Erythroblast (primary cell): ENCODE measurements around the gene CCM2.

Experiments used
- DNase-seq, 2 experiments: peaks; one replicate each; lab custom pipeline; 2025; lab: John Stamatoyannopoulos, UW
- GATA1 ChIP-seq: IDR thresholded peaks from 2 replicates; pipeline ENCODE4 v1.6.1; 2011; ENCODE audit warnings: low read depth, mild to moderate bottlenecking, control low read depth, low read length, moderate library complexity
- POLR2A ChIP-seq: IDR thresholded peaks from 2 replicates; pipeline ENCODE4 v1.6.1; 2011; ENCODE audit warnings: mild to moderate bottlenecking, low read length

The CCM2 gene

DNA sequence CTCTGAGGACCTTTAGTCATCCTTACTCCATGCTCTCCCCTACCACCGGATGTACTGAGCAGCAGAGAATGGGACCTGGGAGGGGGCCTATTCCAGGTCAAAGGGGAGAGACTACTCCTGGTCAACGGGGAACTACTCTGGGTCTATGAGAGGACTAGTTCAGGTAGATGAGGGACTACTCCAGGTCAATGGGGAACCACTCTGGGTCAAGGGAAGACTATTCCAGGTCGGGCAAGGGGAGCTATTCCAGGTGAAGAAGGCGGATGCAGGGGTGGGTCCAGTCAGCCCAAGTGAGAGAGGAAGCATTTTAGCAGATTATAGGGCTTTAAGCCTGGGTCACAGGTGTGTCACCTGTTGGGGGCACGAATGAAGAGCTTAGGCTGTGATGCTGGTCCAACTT, 35.4 kb downstream of the CCM2 start:
- no peak for DNase-seq
- TF ChIP-seq GATA1 (no peak), POLR2A (no peak)

DNA sequence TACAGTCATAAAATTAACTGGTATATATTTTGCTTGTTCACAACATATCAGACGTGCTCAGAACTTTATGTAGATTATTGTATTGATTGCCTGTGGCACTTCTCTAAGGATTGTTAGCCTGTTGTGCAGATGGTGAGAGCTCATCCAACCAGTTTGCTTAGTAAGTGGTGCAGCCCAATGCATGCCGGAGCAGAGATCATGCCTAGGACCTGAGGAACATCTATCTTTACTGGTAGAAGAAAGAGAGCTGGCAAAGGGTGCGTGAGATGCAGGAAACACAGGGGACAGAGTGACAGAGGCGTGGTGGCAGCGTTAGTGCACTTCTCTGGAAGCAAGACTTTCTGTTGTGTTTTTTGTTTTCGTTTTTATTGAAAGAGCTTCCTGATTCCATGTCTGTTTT, 35.9 kb downstream of the CCM2 start:
- no peak for DNase-seq

DNA sequence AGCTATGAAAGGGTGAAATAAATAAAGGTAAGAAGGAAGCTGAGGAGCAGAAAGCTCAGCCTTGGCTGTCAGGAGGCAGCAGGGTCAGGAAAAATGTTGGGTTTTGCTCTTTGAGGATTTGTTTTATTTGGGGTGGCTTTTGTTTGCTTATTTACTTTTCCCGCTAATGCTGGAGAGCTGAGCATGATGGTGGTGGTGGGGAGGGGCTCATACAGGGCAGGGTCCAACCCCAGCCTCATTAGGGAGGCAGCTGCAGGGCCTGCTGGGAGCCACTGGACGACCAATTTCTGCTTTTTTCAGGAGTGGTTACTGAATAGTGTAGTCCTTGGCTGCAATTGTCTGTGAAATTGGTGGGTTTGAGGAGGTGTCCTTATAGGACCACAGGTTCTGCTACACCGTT, 36.3 kb downstream of the CCM2 start:
- TF ChIP-seq POLR2A = no peak
- no peak for DNase-seq

More for the DNA sequence above, 35.9 kb downstream of the CCM2 start:
- TF ChIP-seq GATA1 (no peak), POLR2A (no peak)

DNA sequence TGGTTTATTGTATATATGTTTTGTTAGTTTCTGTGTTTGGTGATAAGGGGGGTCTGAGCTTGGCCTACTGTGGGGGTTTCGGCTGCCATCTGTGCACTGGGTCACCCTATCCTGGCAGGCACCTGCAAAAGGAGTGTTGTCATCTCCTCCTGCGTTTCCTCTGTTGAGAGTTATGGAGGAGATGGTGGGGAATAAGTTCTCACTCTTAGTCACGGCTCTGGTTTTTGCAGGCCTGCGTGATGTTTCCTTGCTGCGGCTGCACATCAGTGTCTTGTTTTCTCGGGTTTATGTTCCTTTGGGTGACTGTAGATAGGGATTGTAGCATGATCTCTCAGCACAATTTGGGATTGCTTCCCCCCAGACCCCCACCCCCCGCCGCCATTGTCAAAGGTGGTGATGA, 36.8 kb downstream of the CCM2 start:
- no peak for TF ChIP-seq POLR2A
- TF ChIP-seq GATA1 = no peak
- no peak for DNase-seq

DNA sequence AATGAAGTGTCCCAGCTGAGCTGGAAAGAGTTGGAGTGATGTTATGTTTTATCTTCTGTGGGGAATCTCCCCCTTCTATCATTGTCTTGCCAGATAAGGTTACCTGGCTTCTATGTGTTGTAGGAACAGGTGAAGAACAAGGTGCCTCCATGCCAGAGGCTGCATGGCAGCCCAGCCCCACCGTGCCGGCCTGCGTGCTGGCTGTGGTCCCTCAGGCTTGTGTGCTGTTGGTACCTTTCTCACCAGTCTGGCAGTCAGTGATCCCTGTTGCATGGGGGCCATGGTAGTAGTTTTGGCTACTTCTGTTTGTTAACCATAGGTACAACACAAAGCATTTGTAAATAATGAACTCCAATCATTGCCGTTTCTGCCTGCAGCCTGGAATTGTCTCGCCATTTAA, 37.9 kb downstream of the CCM2 start:
- DNase-seq = no peak
- no peak for TF ChIP-seq GATA1
- no peak for TF ChIP-seq POLR2A

DNA sequence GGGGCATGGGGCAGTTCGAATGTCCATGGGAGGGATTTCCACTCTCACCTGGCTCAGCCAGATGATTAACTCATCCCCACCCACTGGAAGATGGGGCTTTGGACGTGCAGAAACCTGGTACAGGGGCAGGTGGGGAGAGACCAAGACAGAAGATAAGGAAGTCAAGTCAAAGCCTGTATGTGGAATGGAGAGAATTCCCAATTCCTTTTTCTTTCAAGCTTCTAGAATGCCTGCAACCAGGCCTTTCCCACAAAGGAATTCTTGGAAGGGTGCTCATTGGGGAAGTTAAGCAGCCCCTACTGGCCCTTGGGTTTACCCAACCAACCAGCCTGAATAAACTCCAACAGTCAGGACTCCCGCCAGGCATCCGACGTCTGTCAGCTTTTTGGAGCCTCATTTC, 39.1 kb downstream of the CCM2 start:
- TF ChIP-seq GATA1 = no peak
- no peak for TF ChIP-seq POLR2A
- no peak for DNase-seq

DNA sequence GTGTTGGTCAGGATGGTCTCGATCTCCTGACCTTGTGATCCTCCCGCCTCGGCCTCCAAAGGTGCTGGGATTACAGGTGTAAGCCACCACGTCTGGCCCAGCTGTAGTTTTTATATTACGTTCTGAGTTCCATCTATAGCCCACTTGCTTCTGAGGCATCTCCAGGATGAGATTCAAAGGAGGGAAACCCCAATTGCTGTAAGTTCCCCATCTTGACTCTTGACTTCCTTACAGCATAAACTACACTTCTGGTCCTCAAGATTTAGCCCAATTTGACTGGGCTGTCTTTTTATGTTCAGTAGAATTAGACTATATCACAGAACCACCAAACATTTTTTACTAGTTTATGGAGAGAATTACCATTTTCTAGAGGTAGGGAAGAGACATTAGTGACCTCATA, 44.3 kb downstream of the CCM2 start:
- DNase-seq = no peak
- no peak for TF ChIP-seq POLR2A
- TF ChIP-seq GATA1 = no peak

DNA sequence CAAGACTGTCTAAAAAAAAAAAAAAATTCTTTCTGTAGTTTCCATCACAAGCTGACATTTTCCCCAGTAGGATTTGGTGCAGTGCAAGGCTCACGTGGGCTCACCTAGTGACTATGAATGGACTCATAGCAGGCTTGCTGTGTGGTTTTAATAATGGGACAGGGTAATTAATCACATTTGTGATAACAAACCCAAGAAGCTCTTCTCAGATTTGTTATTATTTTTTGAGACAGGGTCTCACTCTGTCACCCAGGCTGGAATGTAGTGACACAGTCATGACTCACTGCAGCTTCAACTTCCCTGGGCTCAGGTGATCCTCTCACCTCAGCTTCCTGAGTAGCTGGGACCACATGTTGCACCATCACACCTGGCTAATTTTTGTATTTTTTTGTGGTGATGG, 48.7 kb downstream of the CCM2 start:
- DNase-seq = no peak
- TF ChIP-seq POLR2A (no peak), GATA1 (no peak)

DNA sequence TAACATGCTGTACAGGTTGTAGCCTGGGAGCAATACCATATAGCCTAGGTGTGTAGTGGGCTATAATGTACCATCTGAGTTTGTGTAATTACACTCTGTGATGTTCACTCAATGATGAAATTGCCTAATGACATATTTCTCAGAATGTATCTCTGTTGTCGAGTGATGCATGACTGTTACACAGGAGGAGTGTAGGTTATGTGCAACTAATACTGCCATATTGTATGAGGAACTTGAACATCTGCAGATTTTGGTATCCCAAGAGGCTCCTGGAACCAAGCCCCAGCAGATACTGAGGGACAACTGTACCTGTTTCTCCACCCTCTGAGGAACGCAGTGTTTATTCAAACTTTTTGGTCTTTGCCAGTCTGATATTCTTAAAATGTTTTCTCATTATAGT, 50.2 kb downstream of the CCM2 start:
- TF ChIP-seq GATA1 = no peak
- no peak for TF ChIP-seq POLR2A
- DNase-seq = no peak

DNA sequence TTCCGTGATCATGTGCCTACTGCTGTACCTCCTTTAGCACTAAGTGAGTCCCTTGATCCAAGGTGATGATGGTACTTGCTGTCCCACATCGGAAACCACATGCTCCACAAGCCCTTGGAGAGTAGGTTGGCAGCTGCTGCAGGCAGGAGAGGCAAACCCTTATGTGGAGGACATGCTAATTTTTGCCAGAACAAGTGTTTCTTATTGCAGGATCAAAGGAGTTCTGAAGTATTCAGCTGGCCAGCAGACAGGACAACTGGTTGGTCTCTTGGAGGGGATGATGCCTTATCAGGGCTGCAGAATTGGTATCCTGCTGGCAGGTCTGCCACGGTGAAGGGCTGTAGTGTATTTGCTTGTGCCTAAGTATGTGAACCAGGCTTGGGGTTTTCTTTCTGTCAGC, 52.0 kb downstream of the CCM2 start:
- TF ChIP-seq POLR2A (no peak), GATA1 (no peak)
- DNase-seq = no peak

DNA sequence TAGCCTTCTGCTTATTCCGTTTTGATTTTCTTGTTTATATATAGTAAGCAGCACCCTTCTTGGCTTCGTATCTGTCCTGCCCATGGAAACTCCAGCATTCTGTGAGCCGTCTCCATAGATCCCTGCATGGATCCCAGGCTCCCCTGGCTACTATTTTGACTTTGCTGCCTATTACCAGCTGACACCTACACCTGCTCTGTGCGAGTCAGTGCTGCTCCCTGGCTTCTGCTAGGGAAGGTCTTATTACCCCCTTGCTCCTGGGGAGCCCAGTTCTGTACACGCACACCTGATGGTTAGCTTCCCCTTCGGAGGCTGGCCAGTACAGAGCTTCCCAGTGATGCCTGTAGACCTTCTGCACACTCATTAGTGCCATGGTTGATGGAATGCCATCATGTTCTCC, 53.4 kb downstream of the CCM2 start:
- DNase-seq = no peak
- no peak for TF ChIP-seq GATA1
- no peak for TF ChIP-seq POLR2A

DNA sequence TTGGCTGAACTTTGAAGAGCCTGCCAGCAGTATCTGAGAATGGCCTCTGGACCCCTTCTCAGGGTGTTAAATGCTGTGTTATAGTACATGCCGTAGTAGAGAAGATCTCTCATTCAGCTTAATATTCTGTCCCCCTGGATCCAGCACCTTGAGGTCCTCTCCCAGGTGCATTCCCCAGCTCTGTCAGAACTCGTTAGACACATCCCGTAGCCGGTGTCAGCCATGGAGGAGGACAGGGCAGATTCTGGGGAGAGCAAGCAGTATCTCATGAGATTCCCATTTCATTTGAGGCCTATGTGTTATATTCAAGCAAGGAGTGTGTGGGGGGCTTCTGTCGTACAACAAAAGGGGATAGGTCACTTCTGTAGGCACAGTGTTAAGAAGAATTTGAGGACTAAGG, 53.9 kb downstream of the CCM2 start:
- no peak for DNase-seq

DNA sequence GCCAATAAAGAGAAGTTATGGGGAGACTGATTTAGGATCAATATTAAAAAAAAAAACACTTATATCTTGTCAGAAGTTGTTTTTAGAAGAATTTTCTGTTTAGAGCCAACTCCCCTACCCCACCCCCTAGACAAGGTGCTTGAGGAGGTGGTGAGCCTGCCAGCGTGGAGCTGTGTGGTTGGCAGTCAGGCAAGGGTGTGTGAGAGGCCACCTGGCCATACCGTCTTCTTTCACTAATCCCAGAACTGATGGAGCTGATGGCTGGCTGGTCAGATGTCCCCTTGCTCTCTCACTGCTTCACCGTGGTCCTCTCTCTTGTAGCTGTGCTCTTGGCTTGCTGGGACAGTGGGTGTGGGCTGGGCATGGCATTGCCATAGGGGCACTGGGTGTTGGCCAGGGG, 54.4 kb downstream of the CCM2 start:
- DNase-seq = no peak
- TF ChIP-seq POLR2A (no peak), GATA1 (no peak)

More for the DNA sequence above, 53.9 kb downstream of the CCM2 start:
- TF ChIP-seq GATA1 (no peak), POLR2A (no peak)

DNA sequence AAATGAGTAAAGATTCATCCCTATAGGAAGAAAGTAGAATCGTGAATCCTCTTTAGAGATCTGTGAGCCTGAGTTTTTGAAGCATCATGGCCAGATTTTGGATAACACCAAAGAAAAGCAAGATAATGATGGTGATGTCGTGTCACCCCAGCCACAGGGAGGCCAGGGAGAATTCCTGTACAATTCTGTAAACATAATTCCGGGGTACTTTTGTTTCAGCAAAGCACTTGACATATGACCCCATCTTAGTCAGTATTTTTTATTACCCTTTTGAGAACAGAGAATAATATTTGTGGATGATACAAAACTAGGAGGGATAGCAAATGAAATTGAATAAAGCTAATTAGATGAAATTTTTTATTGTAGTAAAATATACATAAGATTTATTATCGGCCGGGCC, 55.0 kb downstream of the CCM2 start:
- DNase-seq = no peak
- TF ChIP-seq GATA1 (no peak), POLR2A (no peak)

DNA sequence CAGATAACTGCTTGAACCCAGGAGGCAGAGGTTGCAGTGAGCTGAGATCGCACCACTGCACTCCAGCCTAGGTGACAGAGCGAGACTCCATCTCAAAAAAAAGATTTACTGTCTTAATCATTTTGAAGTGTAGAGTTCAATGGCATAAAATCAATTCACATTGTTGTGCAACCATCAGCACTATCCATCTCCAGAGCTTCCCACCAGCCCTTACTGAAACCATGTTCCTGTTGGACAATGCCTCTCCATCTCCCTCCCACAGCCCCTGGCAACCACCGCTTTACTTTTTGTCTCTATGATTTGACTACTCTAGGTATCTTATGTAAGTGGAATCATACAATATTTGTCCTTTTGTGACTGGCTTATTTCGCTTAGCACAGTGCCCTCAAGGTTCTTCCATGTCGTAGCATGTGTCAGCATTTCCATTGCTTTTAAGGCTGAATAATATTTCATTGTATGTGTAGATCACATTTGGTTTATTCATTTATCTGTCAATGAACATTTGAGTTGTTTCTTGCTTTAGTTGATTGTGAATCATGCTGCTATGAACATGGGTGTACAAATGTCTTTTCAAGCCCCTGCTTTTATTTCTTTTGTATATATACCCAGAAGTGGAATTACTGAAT, 55.7 kb downstream of the CCM2 start:
- TF ChIP-seq POLR2A (no peak), GATA1 (no peak)
- no peak for DNase-seq
